GM12892 (cell line): ENCODE data around the gene ERBB4.

ENCODE experiments used
- POLR2A ChIP-seq: IDR thresholded peaks from 2 replicates; pipeline ENCODE4 v1.6.1; 2011; ENCODE audit warnings: low read depth, low read length, control low read depth
- POLR2AphosphoS5 ChIP-seq: IDR thresholded peaks from 2 replicates; pipeline ENCODE4 v1.6.1; 2011; ENCODE audit warnings: low read depth, low read length, control low read depth
- TAF1 ChIP-seq: IDR thresholded peaks from 2 replicates; pipeline ENCODE4 v1.6.1; 2011; ENCODE audit warnings: low read depth, mild to moderate bottlenecking, control low read depth, low read length, borderline replicate concordance

DNA sequence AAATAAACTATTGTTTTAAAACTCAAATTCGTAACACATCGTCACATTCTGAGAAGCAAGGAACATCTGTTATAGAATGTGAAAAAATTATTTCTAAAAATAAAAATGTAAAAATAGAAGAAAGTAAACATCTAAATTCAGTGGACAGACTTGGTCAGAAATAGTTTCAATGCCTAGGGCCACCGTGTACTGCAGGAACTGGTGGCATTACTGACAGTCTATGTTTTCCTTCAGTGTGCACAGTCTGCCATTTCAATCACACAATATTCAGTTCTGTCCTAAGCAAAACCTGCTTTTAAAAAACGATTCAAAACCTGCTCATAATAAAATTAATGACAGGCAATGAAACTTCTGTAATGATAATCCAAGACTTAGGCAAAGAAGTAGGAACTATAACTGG is 190.1 kb downstream of the ERBB4 start:
- TF ChIP-seq POLR2A: no peak
- TF ChIP-seq TAF1: no peak
- no peak for TF ChIP-seq POLR2AphosphoS5
